ENCODE data around the gene GFRA1.

GFRA1 gene

DNA sequence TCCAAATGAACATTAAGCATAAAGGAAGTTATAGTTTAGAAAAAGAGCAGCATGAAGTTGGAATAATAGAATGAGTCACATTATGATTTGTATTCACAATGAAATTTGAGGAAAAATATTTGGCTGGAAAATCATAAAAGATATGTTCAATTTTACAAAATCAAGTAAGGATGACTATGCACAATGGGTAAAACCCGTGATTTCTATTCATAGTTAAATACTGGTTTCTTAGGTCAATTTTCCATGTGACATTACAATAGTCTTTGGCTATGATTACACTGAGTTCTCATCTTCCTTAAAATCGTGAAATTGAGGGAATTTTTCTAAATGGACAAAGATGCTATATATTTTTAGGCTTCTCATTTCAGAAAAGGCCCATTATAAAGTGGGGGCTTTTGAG lies 33.8 kb upstream of the GFRA1 start:
- TF ChIP-seq POLR2A (IDR thresholded peaks at IDR 0.05; ENCODE audit: extremely low read depth, insufficient read length) (no peak), MYC (IDR thresholded peaks at IDR 0.05; ENCODE audit: low read depth, low read length) (no peak), CTCF (IDR thresholded peaks at IDR 0.05; ENCODE audit: low read depth, low read length) (no peak)
- TF ChIP-seq, protein P1, sequence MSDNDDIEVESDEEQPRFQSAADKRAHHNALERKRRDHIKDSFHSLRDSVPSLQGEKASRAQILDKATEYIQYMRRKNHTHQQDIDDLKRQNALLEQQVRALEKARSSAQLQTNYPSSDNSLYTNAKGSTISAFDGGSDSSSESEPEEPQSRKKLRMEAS (IDR thresholded peaks at IDR 0.05; ENCODE audit: low read depth, low read length) = no peak
- no peak for DNase-seq (ENCODE audit: low read depth)
- no peak overlapping the region for H3K4me3 ChIP-seq (ENCODE audit: low read depth, low read length)

GRCh38 chr10:116304923-116305322 lies 31.9 kb upstream of the GFRA1 start:
- no peak overlapping the region for H3K4me3 ChIP-seq (ENCODE audit: low read depth, low read length)
- TF ChIP-seq CTCF (IDR thresholded peaks at IDR 0.05; ENCODE audit: low read depth, low read length) (no peak), POLR2A (IDR thresholded peaks at IDR 0.05; ENCODE audit: extremely low read depth, insufficient read length) (no peak), MYC (IDR thresholded peaks at IDR 0.05; ENCODE audit: low read depth, low read length) (no peak)
- TF ChIP-seq, protein P1 (IDR thresholded peaks at IDR 0.05; ENCODE audit: low read depth, low read length) = no peak

DNA sequence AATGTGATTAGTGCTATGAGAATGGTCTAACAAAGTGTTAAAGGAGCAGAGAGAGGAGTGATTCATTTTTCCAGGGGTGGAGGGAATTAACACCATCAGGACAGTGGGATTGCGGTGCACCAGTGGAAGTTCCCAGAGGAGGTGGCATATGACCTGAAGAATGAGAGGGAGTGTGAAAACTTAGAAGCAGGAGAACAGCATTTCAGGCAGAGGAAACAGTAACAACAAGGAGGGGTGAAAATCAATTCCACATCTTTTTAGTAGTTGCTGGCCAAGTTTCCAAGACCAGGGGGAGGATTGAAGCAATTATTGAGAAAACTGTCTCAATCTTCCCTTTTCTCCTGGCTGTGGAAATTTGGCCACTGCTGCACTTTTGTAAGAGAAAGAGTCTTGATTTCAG lies 27.5 kb upstream of the GFRA1 start:
- no peak overlapping the region for H3K4me3 ChIP-seq (ENCODE audit: low read depth, low read length)
- no peak for DNase-seq (ENCODE audit: low read depth)
- TF ChIP-seq CTCF (IDR thresholded peaks at IDR 0.05; ENCODE audit: low read depth, low read length) (no peak), MYC (IDR thresholded peaks at IDR 0.05; ENCODE audit: low read depth, low read length) (no peak), POLR2A (IDR thresholded peaks at IDR 0.05; ENCODE audit: extremely low read depth, insufficient read length) (no peak)

More at GRCh38 chr10:116304923-116305322, 31.9 kb upstream of the GFRA1 start:
- DNase-seq (ENCODE audit: low read depth) = no peak

DNA sequence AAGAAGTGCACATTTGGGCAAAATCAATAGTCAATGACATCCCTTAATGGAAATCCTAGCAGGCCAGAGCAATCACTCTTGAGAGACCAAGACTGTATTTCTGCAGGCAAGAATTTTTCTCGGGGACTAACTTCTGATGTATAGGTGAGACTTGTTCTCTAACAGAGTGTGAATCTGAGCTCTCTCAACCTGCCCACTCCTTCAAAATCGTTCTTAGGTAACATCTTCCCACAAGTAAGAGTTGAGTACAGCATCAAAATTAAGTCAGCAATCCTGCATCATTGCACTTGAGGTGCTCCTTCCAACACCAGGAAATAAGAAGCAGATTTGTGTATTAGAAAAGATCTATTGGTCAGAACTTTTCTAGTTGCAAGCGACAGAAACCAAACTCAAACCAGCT lies 25.6 kb upstream of the GFRA1 start:
- no peak for DNase-seq (ENCODE audit: low read depth)
- no peak for TF ChIP-seq CTCF (IDR thresholded peaks at IDR 0.05; ENCODE audit: low read depth, low read length)
- no peak for TF ChIP-seq POLR2A (IDR thresholded peaks at IDR 0.05; ENCODE audit: extremely low read depth, insufficient read length)
- no peak for TF ChIP-seq MYC (IDR thresholded peaks at IDR 0.05; ENCODE audit: low read depth, low read length)
- TF ChIP-seq, protein P1 (IDR thresholded peaks at IDR 0.05; ENCODE audit: low read depth, low read length) = no peak
- no peak overlapping the region for H3K4me3 ChIP-seq (ENCODE audit: low read depth, low read length)

DNA sequence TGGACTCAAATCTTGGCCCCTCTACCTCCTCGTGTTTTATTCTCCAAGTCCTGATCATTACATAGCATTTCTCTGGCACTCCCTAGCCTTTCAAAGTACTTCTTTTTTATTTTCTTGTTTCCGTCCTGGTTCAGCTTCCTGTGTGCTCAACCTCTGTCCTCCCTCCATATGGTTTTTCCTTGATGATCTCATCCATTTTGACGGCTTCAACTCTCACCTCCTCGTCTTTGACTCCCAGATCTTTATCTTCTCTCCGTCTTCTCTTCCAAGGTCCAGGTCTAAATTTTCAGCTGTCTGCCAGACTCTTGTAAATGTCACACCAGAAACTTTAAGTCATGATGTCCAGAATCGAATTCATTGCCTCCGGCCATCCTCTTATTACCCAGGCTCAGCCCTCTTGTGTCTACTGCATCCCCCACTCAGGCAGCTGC lies 23.3 kb upstream of the GFRA1 start:
- DNase-seq (ENCODE audit: low read depth) = no peak
- TF ChIP-seq POLR2A (IDR thresholded peaks at IDR 0.05; ENCODE audit: extremely low read depth, insufficient read length) (no peak), CTCF (IDR thresholded peaks at IDR 0.05; ENCODE audit: low read depth, low read length) (no peak), MYC (IDR thresholded peaks at IDR 0.05; ENCODE audit: low read depth, low read length) (no peak)
- TF ChIP-seq, protein P1 (IDR thresholded peaks at IDR 0.05; ENCODE audit: low read depth, low read length) = no peak
- H3K4me3 ChIP-seq (ENCODE audit: low read depth, low read length) = no peak overlapping the region

DNA sequence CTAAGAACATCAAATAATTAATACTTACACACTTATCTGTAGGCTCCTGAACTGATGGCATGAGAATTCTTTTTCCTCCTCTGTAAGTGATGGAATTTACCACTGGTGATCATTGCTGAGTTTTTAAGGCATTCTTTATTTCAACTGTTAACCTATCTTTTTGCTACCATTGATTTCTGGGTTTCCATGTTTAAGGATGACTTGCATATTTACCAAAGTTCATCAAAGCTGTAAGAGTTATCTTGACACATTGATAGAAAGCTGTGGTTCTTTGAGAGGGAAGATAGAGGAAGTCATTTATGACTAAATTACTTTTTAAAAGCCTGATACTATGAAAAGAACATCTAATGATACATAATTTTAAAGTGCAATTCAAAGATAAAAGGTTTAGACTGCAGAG lies 19.5 kb upstream of the GFRA1 start:
- TF ChIP-seq MYC (IDR thresholded peaks at IDR 0.05; ENCODE audit: low read depth, low read length) (no peak), CTCF (IDR thresholded peaks at IDR 0.05; ENCODE audit: low read depth, low read length) (no peak), POLR2A (IDR thresholded peaks at IDR 0.05; ENCODE audit: extremely low read depth, insufficient read length) (no peak)
- TF ChIP-seq, protein P1 (IDR thresholded peaks at IDR 0.05; ENCODE audit: low read depth, low read length) = no peak
- H3K4me3 ChIP-seq (ENCODE audit: low read depth, low read length) = no peak overlapping the region
- DNase-seq (ENCODE audit: low read depth) = no peak

All from NB4 (cell line).